ENCODE data around the gene SERTM2. TPM values are rescaled to one million over a fixed set of nuclear protein-coding genes. Genes with fewer than 3 reads are reported as not detected.

Gene SERTM2
- total RNA-seq, 1 experiment from 2014 or later, result not detected

- Histone ChIP-seq H4K20me1 (ENCODE audit: insufficient read depth) (no peaks in the 10 kb centered on the region), H3K79me2 (ENCODE audit: insufficient read depth, low read length) (no peaks in the 10 kb centered on the region), H3K9me3 (ENCODE audit: control insufficient read depth in 1 of 2, insufficient read depth in 1 of 2, low read depth in 1 of 2, low read length in 2 of 2) (no peaks in the 10 kb centered on the region), H3K9me2 (ENCODE audit: insufficient read depth) (no peaks in the 10 kb centered on the region), H3K9ac (ENCODE audit: low read length) (no peak overlapping the region), H3K27ac (ENCODE audit: low read depth, low read length) (no peak overlapping the region), H3K4me3 (replicated peaks in 1 of 2; ENCODE audit: low read depth in 1 of 2, low read length in 2 of 2) (no peak overlapping the region), H3K4me2 (ENCODE audit: low read length) (no peak overlapping the region), H3K36me3 (ENCODE audit: control insufficient read depth in 1 of 2, insufficient read depth in 2 of 2, low read length in 2 of 2) (no peaks in the 10 kb centered on the region), H3K27me3 (ENCODE audit: insufficient read depth, low read length) (peaks cover 5% of the 10 kb centered on the region; the same call in 1 of the 2 replicates), H2AFZ (ENCODE audit: low read depth, low read length, poor library complexity, severe bottlenecking) (no peak overlapping the region), H3K4me1 (ENCODE audit: control insufficient read depth in 1 of 2, insufficient read depth in 2 of 2, low read length in 2 of 2) (no peaks in the 10 kb centered on the region)
- no peak for ATAC-seq
- BruUV-seq (replicated peaks), result no TSS peak
- intact Hi-C loops (cut with micrococcal nuclease), result no loop called here
- ChIA-PET RAD21 (ENCODE audit: low non-redundant PET in 1 of 2, low total read pairs in 2 of 2, uncharacterized antibody in 2 of 2, unreplicated experiment in 2 of 2) (no interaction called here), CTCF (no interaction called here), POLR2A (no interaction called here)
- no peak for TF ChIP-seq SRF (IDR thresholded peaks at IDR 0.05; ENCODE audit: low read depth)
- TF ChIP-seq SIN3A (IDR thresholded peaks at IDR 0.05; ENCODE audit: low read depth), result no peak
- no peak for TF ChIP-seq YY1 (IDR thresholded peaks at IDR 0.05; ENCODE audit: extremely low read depth, insufficient replicate concordance, low read depth, low read length)
- no peak for TF ChIP-seq POLR2A (IDR thresholded peaks at IDR 0.05; ENCODE audit: borderline replicate concordance, extremely low read depth, insufficient read depth, insufficient read length)
- no peak for DNase-seq (ENCODE audit: low read depth, low spot score)
Measured at GRCh38 chrX:111507933-111508332, 3.5 kb upstream of the SERTM2 start.

DNA sequence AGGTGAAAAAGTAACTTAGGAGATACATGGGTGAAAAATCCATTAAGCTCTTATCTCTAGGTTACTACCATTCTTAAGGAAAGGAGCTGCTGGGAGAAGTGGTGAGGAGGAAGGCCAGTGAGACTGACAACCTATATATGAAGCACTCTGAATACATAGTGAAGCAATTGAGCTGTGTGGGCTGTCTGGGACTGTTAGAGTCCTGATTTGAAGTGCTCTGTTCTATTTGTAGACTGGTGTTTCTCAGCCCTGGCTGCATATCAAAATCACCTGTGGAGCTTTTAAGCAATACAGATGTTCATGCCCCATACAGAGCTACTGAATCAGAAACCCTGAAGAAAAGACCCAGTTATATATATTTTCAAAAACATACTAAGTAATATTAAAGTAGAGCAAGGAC, 3.9 kb downstream of the SERTM2 start:
- peaks cover 7% of the 10 kb centered on the region; the same call in 1 of the 2 replicates for H3K27me3 ChIP-seq (ENCODE audit: insufficient read depth, low read length)
- BruUV-seq (replicated peaks), result no TSS peak
- H2AFZ ChIP-seq (ENCODE audit: low read depth, low read length, poor library complexity, severe bottlenecking), result no peak overlapping the region
- H3K4me3 ChIP-seq (replicated peaks in 1 of 2; ENCODE audit: low read depth in 1 of 2, low read length in 2 of 2), result no peak overlapping the region
- H3K4me2 ChIP-seq (ENCODE audit: low read length), result no peak overlapping the region
- H3K36me3 ChIP-seq (ENCODE audit: control insufficient read depth in 1 of 2, insufficient read depth in 2 of 2, low read length in 2 of 2), result no peaks in the 10 kb centered on the region
- ChIA-PET POLR2A (no interaction called here), RAD21 (ENCODE audit: low non-redundant PET in 1 of 2, low total read pairs in 2 of 2, uncharacterized antibody in 2 of 2, unreplicated experiment in 2 of 2) (no interaction called here), CTCF (no interaction called here)
- no peak for ATAC-seq
- intact Hi-C loops (cut with micrococcal nuclease), result no loop called here
- H3K9me2 ChIP-seq (ENCODE audit: insufficient read depth), result no peaks in the 10 kb centered on the region
- no peaks in the 10 kb centered on the region for H3K9me3 ChIP-seq (ENCODE audit: control insufficient read depth in 1 of 2, insufficient read depth in 1 of 2, low read depth in 1 of 2, low read length in 2 of 2)
- no peak for DNase-seq (ENCODE audit: low read depth, low spot score)
- no peaks in the 10 kb centered on the region for H4K20me1 ChIP-seq (ENCODE audit: insufficient read depth)
- no peaks in the 10 kb centered on the region for H3K79me2 ChIP-seq (ENCODE audit: insufficient read depth, low read length)
- no peak overlapping the region for H3K9ac ChIP-seq (ENCODE audit: low read length)
- no peaks in the 10 kb centered on the region for H3K4me1 ChIP-seq (ENCODE audit: control insufficient read depth in 1 of 2, insufficient read depth in 2 of 2, low read length in 2 of 2)
- H3K27ac ChIP-seq (ENCODE audit: low read depth, low read length), result no peak overlapping the region
- TF ChIP-seq CEBPB (IDR thresholded peaks at IDR 0.05; ENCODE audit: low read depth) (no peak), POLR2A (IDR thresholded peaks at IDR 0.05; ENCODE audit: borderline replicate concordance, extremely low read depth, insufficient read depth, insufficient read length) (no peak), YY1 (IDR thresholded peaks at IDR 0.05; ENCODE audit: extremely low read depth, insufficient replicate concordance, low read depth, low read length) (no peak), RAD21 (IDR thresholded peaks at IDR 0.05; ENCODE audit: low read depth) (no peak), SIN3A (IDR thresholded peaks at IDR 0.05; ENCODE audit: low read depth) (no peak), JUND (IDR thresholded peaks at IDR 0.05) (no peak), ZNF274 (IDR thresholded peaks at IDR 0.05; ENCODE audit: low read depth, low read length) (no peak), EGR1 (IDR thresholded peaks at IDR 0.05; ENCODE audit: low read depth) (no peak), EZH2 (IDR thresholded peaks at IDR 0.05) (no peak), ATF3 (IDR thresholded peaks at IDR 0.05) (no peak), CTCF (IDR thresholded peaks at IDR 0.05 in 2 of 3, conservative IDR thresholded peaks at IDR 0.05 in 1 of 3; ENCODE audit: borderline replicate concordance in 1 of 3, insufficient read depth in 1 of 3, low read depth in 2 of 3, low read length in 2 of 3) (no peak), EZH2phosphoT487 (IDR thresholded peaks at IDR 0.05; ENCODE audit: borderline replicate concordance) (no peak), SP1 (IDR thresholded peaks at IDR 0.05; ENCODE audit: low read depth) (no peak), ZFX (IDR thresholded peaks at IDR 0.05) (no peak)
- TF ChIP-seq, protein P1, sequence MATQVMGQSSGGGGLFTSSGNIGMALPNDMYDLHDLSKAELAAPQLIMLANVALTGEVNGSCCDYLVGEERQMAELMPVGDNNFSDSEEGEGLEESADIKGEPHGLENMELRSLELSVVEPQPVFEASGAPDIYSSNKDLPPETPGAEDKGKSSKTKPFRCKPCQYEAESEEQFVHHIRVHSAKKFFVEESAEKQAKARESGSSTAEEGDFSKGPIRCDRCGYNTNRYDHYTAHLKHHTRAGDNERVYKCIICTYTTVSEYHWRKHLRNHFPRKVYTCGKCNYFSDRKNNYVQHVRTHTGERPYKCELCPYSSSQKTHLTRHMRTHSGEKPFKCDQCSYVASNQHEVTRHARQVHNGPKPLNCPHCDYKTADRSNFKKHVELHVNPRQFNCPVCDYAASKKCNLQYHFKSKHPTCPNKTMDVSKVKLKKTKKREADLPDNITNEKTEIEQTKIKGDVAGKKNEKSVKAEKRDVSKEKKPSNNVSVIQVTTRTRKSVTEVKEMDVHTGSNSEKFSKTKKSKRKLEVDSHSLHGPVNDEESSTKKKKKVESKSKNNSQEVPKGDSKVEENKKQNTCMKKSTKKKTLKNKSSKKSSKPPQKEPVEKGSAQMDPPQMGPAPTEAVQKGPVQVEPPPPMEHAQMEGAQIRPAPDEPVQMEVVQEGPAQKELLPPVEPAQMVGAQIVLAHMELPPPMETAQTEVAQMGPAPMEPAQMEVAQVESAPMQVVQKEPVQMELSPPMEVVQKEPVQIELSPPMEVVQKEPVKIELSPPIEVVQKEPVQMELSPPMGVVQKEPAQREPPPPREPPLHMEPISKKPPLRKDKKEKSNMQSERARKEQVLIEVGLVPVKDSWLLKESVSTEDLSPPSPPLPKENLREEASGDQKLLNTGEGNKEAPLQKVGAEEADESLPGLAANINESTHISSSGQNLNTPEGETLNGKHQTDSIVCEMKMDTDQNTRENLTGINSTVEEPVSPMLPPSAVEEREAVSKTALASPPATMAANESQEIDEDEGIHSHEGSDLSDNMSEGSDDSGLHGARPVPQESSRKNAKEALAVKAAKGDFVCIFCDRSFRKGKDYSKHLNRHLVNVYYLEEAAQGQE (IDR thresholded peaks at IDR 0.05; ENCODE audit: low read depth), result no peak

All from HCT116 (cell line).